A549 (cell line): Measurements from ENCODE around the gene MAGOH.

Source experiments
- CBX8 ChIP-seq: fragments of 200-600 bp; sonication (generic); IDR thresholded peaks from 2 replicates; pipeline ENCODE4 v1.6.1; 2016
- CTCF ChIP-seq: fragments of >200 bp; sonication (Bioruptor Twin); formaldehyde crosslinking; IDR thresholded peaks from 3 replicates; pipeline ENCODE4 v1.5.1; 2016
- ESRRA ChIP-seq: fragments of 150-350 bp; IDR thresholded peaks from 2 replicates; pipeline ENCODE4 v1.6.1; 2014; ENCODE audit warnings: mild to moderate bottlenecking, low read length, borderline replicate concordance
- KDM1A ChIP-seq: fragments of 200-600 bp; sonication (generic); IDR thresholded peaks from 2 replicates; pipeline ENCODE4 v1.6.1; 2016; ENCODE audit warnings: low read depth, mild to moderate bottlenecking
- KDM5A ChIP-seq: fragments of 200-600 bp; sonication (generic); IDR thresholded peaks from 2 replicates; pipeline ENCODE4 v1.6.1; 2016; ENCODE audit warnings: antibody characterized with exemption, mild to moderate bottlenecking
- MYC ChIP-seq: IDR thresholded peaks from 2 replicates; pipeline ENCODE4 v1.6.1; 2012; ENCODE audit warnings: mild to moderate bottlenecking, inconsistent platforms, low read length, improper control_type of control experiment, borderline replicate concordance
- NR3C1 ChIP-seq: fragments of >200 bp; sonication (Bioruptor Twin); formaldehyde crosslinking; IDR thresholded peaks from 3 replicates; pipeline ENCODE4 v1.6.1; 2017
- PBX3 ChIP-seq: IDR thresholded peaks from 2 replicates; pipeline ENCODE4 v1.6.1; 2012
- RAD21 ChIP-seq, 2 experiments: fragments of >200 bp in 1 of 2; sonication (Bioruptor Twin) in 1 of 2; formaldehyde crosslinking in 1 of 2; IDR thresholded peaks in 1 of 2; conservative IDR thresholded peaks in 1 of 2; 2 replicates in 1 of 2; 3 replicates in 1 of 2; pipeline ENCODE4 v1.6.1; 2012 to 2018; ENCODE audit warnings: inconsistent platforms in 1 of 2
- REST ChIP-seq: fragments of 200-600 bp; sonication (generic); IDR thresholded peaks from 2 replicates; pipeline ENCODE4 v1.6.1; 2016; ENCODE audit warnings: antibody characterized with exemption, mild to moderate bottlenecking, moderate library complexity
- SMC3 ChIP-seq: fragments of >200 bp; sonication (Bioruptor Twin); formaldehyde crosslinking; IDR thresholded peaks from 3 replicates; pipeline ENCODE4 v1.6.1; 2018; ENCODE audit warnings: inconsistent platforms
- ZC3H11A ChIP-seq: fragments of 450-650 bp; IDR thresholded peaks from 2 replicates; pipeline ENCODE4 v1.6.1; 2014; ENCODE audit warnings: antibody characterized with exemption, mild to moderate bottlenecking

- no peak for TF ChIP-seq KDM5A
- no peak for TF ChIP-seq SMC3
- no peak for TF ChIP-seq PBX3
- TF ChIP-seq CTCF: no peak
- TF ChIP-seq ESRRA: no peak
- TF ChIP-seq REST: no peak
- no peak for TF ChIP-seq NR3C1
- TF ChIP-seq MYC: no peak
- TF ChIP-seq ZC3H11A: no peak
- TF ChIP-seq CBX8: no peak
- no peak for TF ChIP-seq KDM1A
- no peak for TF ChIP-seq RAD21 (conservative IDR thresholded peaks at IDR 0.05 in 1 of 2, IDR thresholded peaks at IDR 0.05 in 1 of 2)
Observed at GRCh38 chr1:53237638-53238037, 680 bp downstream of the MAGOH start.
